Measurements from ENCODE around the gene FAM83E. TPM values are rescaled to one million over a fixed set of nuclear protein-coding genes. Genes with fewer than 3 reads are reported as not detected.

FAM83E gene
- total and polyA plus RNA-seq, 2 of the 8 experiments (the other 6 are each of a cell fraction or from before 2014, with no cell fraction given) = 1.8 to 5.3 TPM

- no peak for TF ChIP-seq GTF2F1 (IDR thresholded peaks at IDR 0.05; ENCODE audit: borderline replicate concordance, low read depth, low read length)
- TF ChIP-seq, protein P1, sequence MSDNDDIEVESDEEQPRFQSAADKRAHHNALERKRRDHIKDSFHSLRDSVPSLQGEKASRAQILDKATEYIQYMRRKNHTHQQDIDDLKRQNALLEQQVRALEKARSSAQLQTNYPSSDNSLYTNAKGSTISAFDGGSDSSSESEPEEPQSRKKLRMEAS (IDR thresholded peaks at IDR 0.05) = no peak; the same call in 1 of the 2 replicates
- no peak for TF ChIP-seq CBX8 (IDR thresholded peaks at IDR 0.05; ENCODE audit: borderline replicate concordance, low read depth, low read length)
- no peak for TF ChIP-seq NRF1 (IDR thresholded peaks at IDR 0.05; ENCODE audit: low read depth, low read length)
These were observed 14.4 kb upstream of the FAM83E start (continued) for GRCh38 chr19:48629297-48629598.
